Ascending aorta (tissue), 2 donors: ENCODE measurements around the gene TNRC18. TPM values are rescaled to one million over a fixed set of nuclear protein-coding genes. Genes with fewer than 3 reads are reported as not detected.

Source experiments
- DNase-seq, 2 donors: peaks; one replicate each; pipeline ENCODE4 v3.0.0-alpha.2; 2019; ENCODE audit warnings: low spot score in 2 of 2
- H3K27ac ChIP-seq, 2 donors: fragments of 200-600 bp; sonication (generic); one replicate each; pipeline ENCODE4 v1.5.1; 2016 to 2017; ENCODE audit warnings: mild to moderate bottlenecking in 1 of 2
- H3K27me3 ChIP-seq: fragments of 200-600 bp; sonication (generic); one replicate; pipeline ENCODE4 v1.5.1; 2017
- H3K36me3 ChIP-seq, 2 donors: fragments of 200-600 bp; sonication (generic); one replicate each; pipeline ENCODE4 v1.5.1; 2016
- H3K4me1 ChIP-seq, 2 donors: fragments of 200-600 bp; sonication (generic); one replicate each; pipeline ENCODE4 v1.5.1; 2016 to 2017; ENCODE audit warnings: mild to moderate bottlenecking in 1 of 2
- H3K4me3 ChIP-seq, 2 donors: fragments of 200-600 bp; sonication (generic); one replicate each; pipeline ENCODE4 v1.5.1; 2016 to 2017; ENCODE audit warnings: mild to moderate bottlenecking in 1 of 2
- H3K9me3 ChIP-seq, 2 donors: fragments of 200-600 bp; sonication (generic); one replicate each; pipeline ENCODE4 v1.5.1; 2016
- CTCF ChIP-seq, 3 experiments: fragments of 200-600 bp in 2 of 3; fragments of 450-650 bp in 1 of 3; sonication (generic) in 2 of 3; IDR thresholded peaks; one replicate each; pipeline ENCODE4 v1.5.1; 2016 to 2019; ENCODE audit warnings: antibody characterized with exemption in 3 of 3, mild to moderate bottlenecking in 1 of 3, moderate library complexity in 1 of 3
- intact Hi-C: fragments of 100-400 bp; cut with DNase I; formaldehyde crosslinking; loops from one replicate; pipeline ENCODE4 v1.15.1; 2023
- total RNA-seq: library from RNA; depleted of rRNA; stranded (reverse); fragments of >200 nt; gene quantifications from one replicate; pipeline ENCODE4 v1.1.0, GENCODE V29; 2016

Gene TNRC18
- total RNA-seq, 1 donor from 2014 or later = 240 TPM

GRCh38 chr7:5450549-5451327 lies 27.1 kb upstream of the TNRC18 start:
- H3K27ac ChIP-seq = no peak overlapping the region
- intact Hi-C loops = loop anchor here (1.0 kb wide), 1 partner anchor 84 kb away; no protein-coding TSS in a partner anchor
- no peak for DNase-seq

GRCh38 chr7:5448378-5449037 lies 24.9 kb upstream of the TNRC18 start:
- Histone ChIP-seq H3K9me3 (no peaks in the 10 kb centered on the region), H3K36me3 (no peaks in the 10 kb centered on the region), H3K27me3 (no peaks in the 10 kb centered on the region), H3K4me1 (peaks cover 0 to 3% of the 10 kb centered on the region in 2 donors), H3K27ac (no peak overlapping the region), H3K4me3 (no peak overlapping the region)
- intact Hi-C loops = no loop called here
- TF ChIP-seq CTCF (IDR thresholded peaks at IDR 0.05) = no peak
- DNase-seq = no peak

More at GRCh38 chr7:5450549-5451327, 27.1 kb upstream of the TNRC18 start:
- Histone ChIP-seq H3K27me3 (no peaks in the 10 kb centered on the region), H3K4me3 (no peak overlapping the region), H3K9me3 (no peaks in the 10 kb centered on the region), H3K36me3 (no peaks in the 10 kb centered on the region), H3K4me1 (peaks cover 0 to 3% of the 10 kb centered on the region in 2 donors)
- peak; percentile 51 to 88 (median 79) for TF ChIP-seq CTCF (IDR thresholded peaks at IDR 0.05)

GRCh38 chr7:5445981-5446594 lies 22.5 kb upstream of the TNRC18 start:
- H3K9me3 ChIP-seq = no peaks in the 10 kb centered on the region
- H3K27me3 ChIP-seq = no peaks in the 10 kb centered on the region
- no peak for DNase-seq
- no peak overlapping the region for H3K4me3 ChIP-seq
- H3K27ac ChIP-seq = no peak overlapping the region
- peaks cover 0 to 8% of the 10 kb centered on the region in 2 donors for H3K4me1 ChIP-seq
- no peak for TF ChIP-seq CTCF (IDR thresholded peaks at IDR 0.05)
- H3K36me3 ChIP-seq = no peaks in the 10 kb centered on the region
- intact Hi-C loops = no loop called here

GRCh38 chr7:5443678-5444077 lies 20.0 kb upstream of the TNRC18 start:
- no peak for TF ChIP-seq CTCF (IDR thresholded peaks at IDR 0.05)
- Histone ChIP-seq H3K9me3 (no peaks in the 10 kb centered on the region), H3K27ac (no peak overlapping the region), H3K36me3 (no peaks in the 10 kb centered on the region), H3K4me3 (no peak overlapping the region), H3K27me3 (no peaks in the 10 kb centered on the region), H3K4me1 (peaks cover 0 to 8% of the 10 kb centered on the region in 2 donors)
- no peak for DNase-seq
- intact Hi-C loops = no loop called here

GRCh38 chr7:5442757-5443305 lies 19.2 kb upstream of the TNRC18 start:
- intact Hi-C loops = no loop called here
- Histone ChIP-seq H3K27ac (no peak overlapping the region), H3K4me3 (no peak overlapping the region), H3K4me1 (peaks cover 3 to 12% of the 10 kb centered on the region in 2 donors), H3K9me3 (no peaks in the 10 kb centered on the region), H3K36me3 (no peaks in the 10 kb centered on the region), H3K27me3 (no peaks in the 10 kb centered on the region)
- DNase-seq = no peak
- TF ChIP-seq CTCF (IDR thresholded peaks at IDR 0.05) = no peak
